Heart left ventricle (tissue), 13 donors: ENCODE measurements around the gene MUC6.

Source experiments
- POLR2A ChIP-seq, 2 donors: fragments of 450-650 bp; IDR thresholded peaks; one replicate each; pipeline ENCODE4 v1.6.1; 2017; ENCODE audit warnings: antibody characterized with exemption in 2 of 2, mild to moderate bottlenecking in 2 of 2, moderate library complexity in 2 of 2
- TF ChIP-seq, protein P1 (sequence below), 12 donors: fragments of 200-600 bp; sonication (generic) in 4 of 12; IDR thresholded peaks; one replicate each; pipeline versions ENCODE4 v1.5.0 to v1.8.0; 2018 to 2022; ENCODE audit warnings: antibody characterized with exemption in 12 of 12, mild to moderate bottlenecking in 5 of 12
- donor health status: ischemic (EF 13 %, LVEDD 7.1; RV severe dilation, severe dysfunction).
- donor health status: DM: no; HTN: yes; CAD: no.
- donor health status: DM: no; HTN: no; CAD: no.
- donor health status: ischemic (EF 25% LVEDD 6.9; RV normal size, moderate dysfunction).
- donor health status: ischemic (EF 25% LVEDD 5.7; RV mildly dilated, moderate dysfunction).
- donor health status: ischemic (EF 35%, LVEDD 5.7; RV mildly dilated, moderate dysfunction).
- donor health status: nonischemic (EF 11% LVEDD 7.7; RV severe dilation, severe dysfunction).
- donor health status: DM: yes; HTN: yes; CAD: no.
- donor health status: PGD.
- donor health status: ischemic (EF 29% LVEDD 5.4; RV normal size, mild dysfunction).
- donor health status: nonischemic (EF 23%, LVEDD 6.1; RV moderate dilation, normal function).

GRCh38 chr11:1029051-1029450 lies 7.5 kb downstream of the MUC6 start:
- no peak for TF ChIP-seq POLR2A (IDR thresholded peaks at IDR 0.05)
- TF ChIP-seq, protein P1, sequence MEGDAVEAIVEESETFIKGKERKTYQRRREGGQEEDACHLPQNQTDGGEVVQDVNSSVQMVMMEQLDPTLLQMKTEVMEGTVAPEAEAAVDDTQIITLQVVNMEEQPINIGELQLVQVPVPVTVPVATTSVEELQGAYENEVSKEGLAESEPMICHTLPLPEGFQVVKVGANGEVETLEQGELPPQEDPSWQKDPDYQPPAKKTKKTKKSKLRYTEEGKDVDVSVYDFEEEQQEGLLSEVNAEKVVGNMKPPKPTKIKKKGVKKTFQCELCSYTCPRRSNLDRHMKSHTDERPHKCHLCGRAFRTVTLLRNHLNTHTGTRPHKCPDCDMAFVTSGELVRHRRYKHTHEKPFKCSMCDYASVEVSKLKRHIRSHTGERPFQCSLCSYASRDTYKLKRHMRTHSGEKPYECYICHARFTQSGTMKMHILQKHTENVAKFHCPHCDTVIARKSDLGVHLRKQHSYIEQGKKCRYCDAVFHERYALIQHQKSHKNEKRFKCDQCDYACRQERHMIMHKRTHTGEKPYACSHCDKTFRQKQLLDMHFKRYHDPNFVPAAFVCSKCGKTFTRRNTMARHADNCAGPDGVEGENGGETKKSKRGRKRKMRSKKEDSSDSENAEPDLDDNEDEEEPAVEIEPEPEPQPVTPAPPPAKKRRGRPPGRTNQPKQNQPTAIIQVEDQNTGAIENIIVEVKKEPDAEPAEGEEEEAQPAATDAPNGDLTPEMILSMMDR (IDR thresholded peaks at IDR 0.05): no peak
